Measurements from ENCODE around the gene NINJ2.

NINJ2 gene

DNA sequence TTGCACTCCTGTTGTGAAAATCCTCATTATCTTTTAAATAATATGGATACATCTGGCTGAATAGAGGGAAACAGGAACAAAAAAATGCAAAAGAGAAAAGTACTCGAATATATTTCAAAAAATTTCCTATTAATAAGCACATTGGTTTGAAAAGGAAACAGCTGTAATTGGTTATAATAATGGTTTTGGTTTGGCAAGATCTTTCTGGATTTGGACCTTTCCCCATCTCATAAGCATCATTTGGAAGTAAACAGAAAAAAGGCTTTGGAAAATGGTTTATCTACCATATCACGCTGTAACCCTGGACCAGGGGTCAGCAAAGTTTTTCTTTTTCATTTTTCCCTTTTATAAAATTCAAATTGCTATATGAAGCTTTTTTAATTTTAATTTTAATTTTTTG lies 2.8 kb upstream of the NINJ2 start:
- Histone ChIP-seq H3K9ac (ENCODE audit: low read length) (no peak overlapping the region), H3K36me3 (ENCODE audit: control insufficient read depth, insufficient read depth, low read length) (no peaks in the 10 kb centered on the region), H3K9me3 (ENCODE audit: control insufficient read depth, low read length) (no peaks in the 10 kb centered on the region), H3K4me1 (ENCODE audit: control insufficient read depth, insufficient read depth, low read length) (peaks cover 12% of the 10 kb centered on the region), H3K4me3 (ENCODE audit: low read length) (no peak overlapping the region), H3K27me3 (ENCODE audit: control insufficient read depth, insufficient read depth, low read length) (no peaks in the 10 kb centered on the region)

DNA sequence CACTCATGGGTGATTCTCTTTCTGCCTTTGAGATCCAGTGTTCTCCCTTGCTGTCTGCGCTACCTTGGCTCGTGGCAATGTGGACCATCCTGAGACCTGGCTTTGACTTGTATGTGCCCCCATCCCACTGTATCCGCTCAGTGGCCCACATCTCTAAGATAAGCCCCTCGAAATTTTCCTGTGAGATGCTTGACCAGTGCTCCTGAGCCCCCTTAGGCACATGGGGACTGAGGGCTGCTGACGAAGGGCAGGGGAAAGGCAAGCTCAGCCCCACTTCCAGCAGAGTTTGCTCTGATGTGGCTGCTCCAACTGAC lies 1.5 kb upstream of the NINJ2 start:
- Histone ChIP-seq H3K36me3 (ENCODE audit: control insufficient read depth, insufficient read depth, low read length) (no peaks in the 10 kb centered on the region), H3K4me3 (ENCODE audit: low read length) (no peak overlapping the region), H3K4me1 (ENCODE audit: control insufficient read depth, insufficient read depth, low read length) (peaks cover 12% of the 10 kb centered on the region), H3K27me3 (ENCODE audit: control insufficient read depth, insufficient read depth, low read length) (no peaks in the 10 kb centered on the region), H3K9ac (ENCODE audit: low read length) (no peak overlapping the region), H3K9me3 (ENCODE audit: control insufficient read depth, low read length) (no peaks in the 10 kb centered on the region)

DNA sequence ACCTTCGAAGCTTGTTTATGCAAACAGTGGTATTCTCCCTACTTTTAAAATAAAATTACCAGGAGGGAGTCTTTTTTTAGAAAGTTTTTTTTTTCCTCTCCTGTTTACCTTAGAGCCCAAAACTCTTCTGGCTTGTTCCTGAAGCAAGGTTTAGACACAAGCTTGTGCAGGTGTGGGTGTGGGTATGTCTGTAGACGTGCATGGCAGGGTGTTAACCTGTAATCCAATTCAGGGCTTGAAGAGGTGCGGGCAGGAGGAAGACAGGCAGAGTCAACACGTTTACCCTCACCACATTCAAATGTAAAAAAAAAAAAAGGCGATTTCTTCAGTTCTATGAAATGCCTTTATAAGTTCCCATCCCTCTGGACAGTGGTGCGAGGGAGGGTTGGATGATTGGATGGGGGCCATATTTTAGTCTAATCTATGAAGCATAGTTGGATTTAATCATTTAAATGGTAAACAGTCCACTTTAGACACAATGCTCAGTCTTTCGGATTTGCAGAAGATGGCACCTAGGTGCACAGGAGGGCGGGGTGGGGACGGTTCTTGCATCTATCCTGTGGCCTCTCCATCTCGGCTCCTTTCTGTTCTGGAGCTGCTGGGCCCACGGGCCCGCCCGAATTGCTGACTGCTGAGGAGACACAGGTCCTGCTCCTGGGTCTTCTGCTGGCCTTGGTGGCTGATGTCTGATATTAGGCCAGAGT lies 982 bp upstream of the NINJ2 start:
- peaks cover 12% of the 10 kb centered on the region for H3K4me1 ChIP-seq (ENCODE audit: control insufficient read depth, insufficient read depth, low read length)
- H3K4me3 ChIP-seq (ENCODE audit: low read length): no peak overlapping the region
- no peaks in the 10 kb centered on the region for H3K9me3 ChIP-seq (ENCODE audit: control insufficient read depth, low read length)
- H3K36me3 ChIP-seq (ENCODE audit: control insufficient read depth, insufficient read depth, low read length): no peaks in the 10 kb centered on the region
- no peak overlapping the region for H3K9ac ChIP-seq (ENCODE audit: low read length)
- H3K27me3 ChIP-seq (ENCODE audit: control insufficient read depth, insufficient read depth, low read length): no peaks in the 10 kb centered on the region

DNA sequence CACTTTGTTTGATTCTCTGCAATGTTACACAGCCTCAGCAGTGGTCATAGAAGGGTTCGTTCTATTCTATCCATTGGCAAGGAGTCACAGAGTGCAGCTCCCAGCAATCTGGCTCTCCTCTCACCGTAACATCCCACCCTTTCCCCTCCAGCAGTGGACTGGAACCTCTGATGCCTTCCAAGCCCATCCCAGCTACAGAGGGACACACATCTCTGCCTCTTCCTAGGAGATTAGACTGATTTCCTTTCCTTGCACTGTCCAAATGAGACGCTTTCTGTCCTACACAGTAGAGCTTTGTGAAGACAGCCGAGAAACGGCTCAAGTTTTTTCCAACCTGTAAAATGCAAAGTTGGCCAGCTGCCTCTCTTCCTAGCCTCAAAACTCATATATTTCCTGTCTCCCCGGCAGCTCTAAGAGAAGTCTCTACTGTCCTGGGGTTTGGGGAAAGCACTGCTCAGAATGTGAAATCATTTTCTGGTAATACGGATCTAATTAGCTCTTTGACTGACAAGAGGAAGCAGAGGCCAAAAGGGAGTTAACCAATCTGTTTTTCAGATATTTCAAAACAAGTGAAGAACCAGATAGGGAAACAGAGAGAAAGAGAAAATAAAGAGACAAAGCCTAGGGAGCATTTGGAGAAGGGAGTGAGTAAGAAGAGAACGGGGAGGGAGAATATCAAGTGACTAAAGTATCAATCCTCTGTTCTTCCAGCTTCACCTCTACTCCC lies 516 bp downstream of the NINJ2 start:
- H3K4me3 ChIP-seq (ENCODE audit: low read length): no peak overlapping the region
- peaks cover 12% of the 10 kb centered on the region for H3K4me1 ChIP-seq (ENCODE audit: control insufficient read depth, insufficient read depth, low read length)
- no peaks in the 10 kb centered on the region for H3K9me3 ChIP-seq (ENCODE audit: control insufficient read depth, low read length)
- no peaks in the 10 kb centered on the region for H3K36me3 ChIP-seq (ENCODE audit: control insufficient read depth, insufficient read depth, low read length)
- no peak overlapping the region for H3K9ac ChIP-seq (ENCODE audit: low read length)
- no peaks in the 10 kb centered on the region for H3K27me3 ChIP-seq (ENCODE audit: control insufficient read depth, insufficient read depth, low read length)

DNA sequence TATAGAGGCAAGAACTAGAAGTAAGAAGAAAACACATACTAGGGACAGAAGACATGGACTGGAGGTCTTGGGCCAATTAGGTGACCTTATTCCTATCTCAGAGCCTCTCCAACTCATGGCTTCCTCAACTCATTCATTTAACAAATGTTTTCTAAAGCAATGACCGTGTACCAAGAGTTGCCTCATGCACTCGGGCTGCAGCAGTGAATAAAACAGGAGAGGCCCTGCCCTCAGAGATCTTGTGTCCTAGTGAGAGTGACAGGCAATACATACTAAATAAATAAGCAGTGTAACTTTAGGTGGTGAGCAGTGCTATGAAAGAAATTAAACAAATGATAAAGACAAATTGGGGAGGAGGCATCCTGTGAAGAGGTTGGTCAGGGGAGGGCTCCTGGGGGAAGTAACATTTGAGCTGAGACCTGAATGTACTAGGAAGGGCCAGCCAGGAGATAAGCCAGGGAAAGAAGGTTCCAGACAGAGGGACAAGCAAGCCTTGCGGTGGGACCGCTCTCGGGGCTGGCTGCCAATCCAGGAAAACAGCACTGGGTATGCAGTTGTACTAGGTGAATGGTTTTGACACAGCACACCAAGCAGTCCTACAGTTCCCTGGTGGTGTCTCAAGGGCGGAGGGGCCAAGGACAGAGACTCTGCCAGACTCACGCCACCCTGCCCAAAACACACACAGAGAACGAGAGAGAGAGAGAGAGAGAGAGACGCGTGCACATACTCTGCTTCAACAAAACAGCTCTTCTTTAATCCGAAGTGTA lies 1.3 kb downstream of the NINJ2 start:
- Histone ChIP-seq H3K9ac (ENCODE audit: low read length) (no peak overlapping the region), H3K4me1 (ENCODE audit: control insufficient read depth, insufficient read depth, low read length) (peaks cover 12% of the 10 kb centered on the region), H3K36me3 (ENCODE audit: control insufficient read depth, insufficient read depth, low read length) (no peaks in the 10 kb centered on the region), H3K4me3 (ENCODE audit: low read length) (no peak overlapping the region), H3K9me3 (ENCODE audit: control insufficient read depth, low read length) (no peaks in the 10 kb centered on the region), H3K27me3 (ENCODE audit: control insufficient read depth, insufficient read depth, low read length) (no peaks in the 10 kb centered on the region)

DNA sequence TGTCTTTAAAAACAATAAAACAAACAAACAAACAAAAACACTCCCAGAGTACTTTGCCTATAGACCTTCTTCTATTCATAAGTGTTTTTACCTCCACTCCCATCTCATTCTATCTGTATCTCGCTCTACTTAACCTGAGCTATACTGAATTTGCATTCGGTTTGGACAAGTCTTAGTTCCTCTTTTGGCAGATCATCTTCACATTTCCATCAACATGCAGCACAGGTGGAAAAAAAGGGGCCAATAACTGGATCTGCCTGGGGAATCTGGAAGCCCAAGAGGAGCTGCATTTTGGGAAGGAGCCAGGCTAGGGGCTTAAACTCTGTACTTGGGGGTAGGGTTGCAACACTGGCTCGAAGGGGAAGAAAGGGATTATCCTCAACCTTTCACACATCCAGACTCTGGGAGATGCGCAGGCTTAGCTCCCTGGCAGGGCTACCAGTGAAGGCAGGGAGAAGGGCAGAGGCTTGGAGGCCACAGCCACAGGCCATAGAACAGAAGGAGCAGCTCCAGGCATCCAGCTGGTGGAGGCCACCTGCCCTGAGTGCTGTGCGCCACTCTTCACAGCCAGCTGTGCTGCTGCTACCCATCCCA lies 4.1 kb downstream of the NINJ2 start:
- peaks cover 11% of the 10 kb centered on the region for H3K4me1 ChIP-seq (ENCODE audit: control insufficient read depth, insufficient read depth, low read length)
- no peak overlapping the region for H3K9ac ChIP-seq (ENCODE audit: low read length)
- H3K27me3 ChIP-seq (ENCODE audit: control insufficient read depth, insufficient read depth, low read length): no peaks in the 10 kb centered on the region

DNA sequence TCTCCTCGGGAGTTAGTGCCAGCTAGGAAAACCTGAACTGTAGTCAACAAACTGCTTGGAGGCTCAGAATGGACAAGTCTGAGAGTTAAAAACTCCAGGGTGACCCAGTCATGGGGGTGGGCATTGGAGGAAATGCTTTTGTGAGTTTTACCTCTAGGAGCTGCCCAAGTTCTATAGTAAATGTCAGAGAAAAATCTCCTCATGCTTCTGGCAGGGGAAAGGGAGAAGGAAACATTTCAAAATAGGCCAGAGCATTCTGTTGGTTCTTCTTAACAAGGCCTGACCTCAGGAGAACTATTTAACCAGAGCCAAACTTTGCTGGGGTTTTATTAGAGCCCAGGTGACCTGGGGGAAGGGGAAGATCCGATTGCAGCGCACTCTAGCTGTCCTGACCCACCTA lies 12.3 kb downstream of the NINJ2 start:
- Histone ChIP-seq H3K27me3 (ENCODE audit: control insufficient read depth, insufficient read depth, low read length) (no peaks in the 10 kb centered on the region), H3K9ac (ENCODE audit: low read length) (no peak overlapping the region), H3K4me3 (ENCODE audit: low read length) (no peak overlapping the region), H3K36me3 (ENCODE audit: control insufficient read depth, insufficient read depth, low read length) (no peaks in the 10 kb centered on the region), H3K9me3 (ENCODE audit: control insufficient read depth, low read length) (no peaks in the 10 kb centered on the region), H3K4me1 (ENCODE audit: control insufficient read depth, insufficient read depth, low read length) (peaks cover 12% of the 10 kb centered on the region)

More for the DNA sequence above, 4.1 kb downstream of the NINJ2 start:
- Histone ChIP-seq H3K9me3 (ENCODE audit: control insufficient read depth, low read length) (no peaks in the 10 kb centered on the region), H3K36me3 (ENCODE audit: control insufficient read depth, insufficient read depth, low read length) (no peaks in the 10 kb centered on the region), H3K4me3 (ENCODE audit: low read length) (no peak overlapping the region)

DNA sequence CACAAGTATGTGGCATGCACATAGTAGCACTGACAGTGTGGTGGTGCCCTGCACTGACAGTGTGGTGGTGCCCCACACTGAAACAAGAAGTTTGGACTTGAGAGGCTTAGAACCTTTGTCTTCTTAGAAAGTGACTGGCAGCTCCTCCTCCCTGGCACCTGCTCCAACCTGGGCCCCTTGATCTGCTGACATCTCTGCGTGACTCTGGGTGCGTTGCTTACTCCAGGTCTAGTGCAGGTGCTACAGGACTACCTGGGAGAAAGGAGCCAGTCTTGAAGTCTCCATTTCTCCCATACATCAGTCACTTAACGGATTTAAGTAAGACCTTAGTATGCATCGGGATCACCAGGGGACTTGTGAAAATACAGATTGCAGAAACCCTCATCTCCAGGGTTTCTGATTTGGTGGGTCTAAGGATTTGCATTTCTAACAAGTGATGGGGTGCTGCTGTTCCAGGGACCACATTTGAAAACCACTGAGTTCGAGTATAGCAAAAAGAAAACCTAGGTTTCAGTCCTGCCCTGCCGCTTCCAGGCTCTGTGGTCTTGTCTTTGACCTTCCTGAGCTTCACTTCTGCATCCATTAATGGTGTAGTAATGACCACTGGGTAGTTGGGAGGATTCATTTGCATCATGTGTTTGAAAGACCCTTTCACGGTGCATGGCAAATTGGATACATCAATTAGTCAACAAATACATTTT lies 15.7 kb downstream of the NINJ2 start:
- Histone ChIP-seq H3K9ac (ENCODE audit: low read length) (no peak overlapping the region), H3K9me3 (ENCODE audit: control insufficient read depth, low read length) (no peaks in the 10 kb centered on the region), H3K27me3 (ENCODE audit: control insufficient read depth, insufficient read depth, low read length) (no peaks in the 10 kb centered on the region), H3K4me1 (ENCODE audit: control insufficient read depth, insufficient read depth, low read length) (peaks cover 38% of the 10 kb centered on the region), H3K36me3 (ENCODE audit: control insufficient read depth, insufficient read depth, low read length) (no peaks in the 10 kb centered on the region), H3K4me3 (ENCODE audit: low read length) (no peak overlapping the region)

DNA sequence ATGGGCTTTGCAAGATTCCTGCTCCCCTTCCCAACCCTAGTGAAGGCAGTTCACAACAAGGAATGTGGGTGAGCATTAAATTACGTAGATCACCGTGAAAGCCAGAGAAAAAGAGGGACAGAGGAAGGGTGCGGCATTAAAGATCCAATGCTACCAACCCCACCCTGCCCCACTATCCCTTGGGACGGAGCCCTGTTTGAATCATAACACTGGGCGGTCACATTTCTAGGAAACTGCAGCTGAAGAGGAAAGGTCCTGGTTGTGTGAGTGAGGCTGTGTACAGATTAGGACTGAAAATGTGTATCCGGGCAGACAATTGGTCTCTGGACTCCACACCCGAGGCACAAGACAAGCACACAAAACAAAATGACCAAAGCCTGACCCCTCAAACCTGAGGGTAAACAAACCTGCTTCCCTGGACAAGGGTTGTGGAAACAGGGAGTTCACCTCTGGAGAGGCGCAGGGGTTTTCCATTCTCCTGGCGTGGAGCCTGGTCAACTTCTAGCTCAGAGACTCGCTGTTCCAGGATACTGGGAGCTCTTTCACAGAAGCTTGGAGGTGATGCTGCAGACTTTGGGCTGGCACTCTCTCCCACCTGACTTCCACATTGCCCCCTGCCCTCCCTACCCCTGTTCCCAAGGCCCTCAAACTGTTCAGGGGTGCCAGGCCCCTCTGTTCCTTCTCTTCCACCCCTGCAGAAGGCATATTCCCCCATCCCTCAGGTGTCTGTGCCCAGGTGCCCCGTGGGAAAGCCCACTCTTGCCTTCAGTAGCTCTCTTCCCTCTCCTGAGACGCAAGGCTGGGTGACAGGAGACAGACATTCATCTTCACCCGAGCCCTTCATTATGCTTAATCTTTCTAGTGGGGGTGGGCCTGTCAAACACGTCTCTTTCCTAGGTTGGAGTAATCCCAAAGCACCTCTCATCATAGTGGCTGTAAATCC lies 16.5 kb downstream of the NINJ2 start:
- peaks cover 38% of the 10 kb centered on the region for H3K4me1 ChIP-seq (ENCODE audit: control insufficient read depth, insufficient read depth, low read length)
- no peaks in the 10 kb centered on the region for H3K36me3 ChIP-seq (ENCODE audit: control insufficient read depth, insufficient read depth, low read length)
- no peaks in the 10 kb centered on the region for H3K27me3 ChIP-seq (ENCODE audit: control insufficient read depth, insufficient read depth, low read length)
- H3K9ac ChIP-seq (ENCODE audit: low read length): peak overlapping the region; percentile 13
- H3K4me3 ChIP-seq (ENCODE audit: low read length): no peak overlapping the region
- no peaks in the 10 kb centered on the region for H3K9me3 ChIP-seq (ENCODE audit: control insufficient read depth, low read length)

DNA sequence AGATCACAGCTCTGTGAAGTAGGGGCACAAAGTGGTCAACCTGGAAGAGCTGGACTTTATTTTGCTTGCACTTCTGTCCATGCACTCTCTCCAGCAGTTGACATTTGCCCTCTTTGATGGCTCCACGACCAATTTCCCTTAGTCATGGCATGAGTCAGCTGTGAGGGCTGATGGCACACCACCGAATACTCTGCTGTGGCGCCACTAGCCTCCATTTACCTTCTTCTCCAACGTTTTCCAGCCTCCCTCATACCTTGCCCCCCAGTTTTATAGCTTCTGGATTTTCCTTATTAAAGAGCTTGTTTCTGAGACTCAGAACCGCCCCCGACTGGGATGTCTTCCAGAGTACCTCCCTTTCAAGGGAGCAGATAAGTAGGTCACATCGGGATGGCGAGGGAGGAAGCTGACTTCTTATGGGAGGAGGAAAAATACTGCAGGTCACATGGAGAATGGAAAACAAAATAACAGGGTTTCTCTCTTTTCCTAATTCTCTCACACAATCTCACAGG lies 17.6 kb downstream of the NINJ2 start:
- H3K4me1 ChIP-seq (ENCODE audit: control insufficient read depth, insufficient read depth, low read length): peaks cover 38% of the 10 kb centered on the region
- H3K36me3 ChIP-seq (ENCODE audit: control insufficient read depth, insufficient read depth, low read length): no peaks in the 10 kb centered on the region
- H3K9me3 ChIP-seq (ENCODE audit: control insufficient read depth, low read length): no peaks in the 10 kb centered on the region
- no peak overlapping the region for H3K4me3 ChIP-seq (ENCODE audit: low read length)
- no peaks in the 10 kb centered on the region for H3K27me3 ChIP-seq (ENCODE audit: control insufficient read depth, insufficient read depth, low read length)
- H3K9ac ChIP-seq (ENCODE audit: low read length): peak overlapping the region; percentile 13

Data from mucosa of stomach (tissue), 1 donor.